NCI-H1105 treated with DMSO at 0.1 percent for 48 hours (cell line): ENCODE results near the gene WNT7A.
"Not testable (repeated sequence)": the region's sequence is repeated elsewhere in the genome, so short reads cannot be mapped to it uniquely, and the experiment has no call there.

Experiments
- DNase-seq: peaks from one replicate; lab custom pipeline; 2025; lab: John Stamatoyannopoulos, UW

WNT7A gene

GRCh38 chr3:13879946-13880810 is at the start of gene WNT7A:
TSS of gene WNT7A (minus strand) at chr3:13880071. CDS start at chr3:13879816, 255 bp downstream.
- DNase-seq, result peak; percentile 29

- DNase-seq, result not testable (repeated sequence)
Observed at GRCh38 chr3:13928741-13929140, 48.9 kb upstream of the WNT7A start.

- no peak for DNase-seq
Observed at GRCh38 chr3:13927295-13927694, 47.4 kb upstream of the WNT7A start.

GRCh38 chr3:13916375-13916774 is 36.5 kb upstream of the WNT7A start:
- no peak for DNase-seq

- DNase-seq, result no peak
Observed at GRCh38 chr3:13902648-13903238, 22.9 kb upstream of the WNT7A start.

GRCh38 chr3:13901935-13902584 is 22.2 kb upstream of the WNT7A start:
- DNase-seq, result no peak

- no peak for DNase-seq
Observed at GRCh38 chr3:13898346-13898745, 18.5 kb upstream of the WNT7A start.

GRCh38 chr3:13896473-13897154 is 16.7 kb upstream of the WNT7A start:
- peak; percentile 75 for DNase-seq

GRCh38 chr3:13895155-13896105 is 15.6 kb upstream of the WNT7A start:
- DNase-seq, result peak; percentile 51

GRCh38 chr3:13894807-13895154 is 14.9 kb upstream of the WNT7A start:
- no peak for DNase-seq

- no peak for DNase-seq
Observed at GRCh38 chr3:13894096-13894806, 14.4 kb upstream of the WNT7A start.

GRCh38 chr3:13892304-13892703 is 12.4 kb upstream of the WNT7A start:
- no peak for DNase-seq

- DNase-seq, result no peak
Observed at GRCh38 chr3:13891492-13892073, 11.7 kb upstream of the WNT7A start.

- DNase-seq, result no peak
Observed at GRCh38 chr3:13891017-13891392, 11.1 kb upstream of the WNT7A start.

GRCh38 chr3:13890377-13891016 is 10.6 kb upstream of the WNT7A start:
- DNase-seq, result peak; percentile 4

GRCh38 chr3:13888576-13888975 is 8.7 kb upstream of the WNT7A start:
- DNase-seq, result no peak

GRCh38 chr3:13887495-13888300 is 7.8 kb upstream of the WNT7A start:
- no peak for DNase-seq

- DNase-seq, result no peak
Observed at GRCh38 chr3:13886593-13887129, 6.8 kb upstream of the WNT7A start.

GRCh38 chr3:13885704-13886010 is 5.8 kb upstream of the WNT7A start:
- no peak for DNase-seq
